Astrocyte of the spinal cord (primary cell): Measurements from ENCODE around the gene ARNT2.

Experiments used
- DNase-seq: peaks from one replicate; pipeline ENCODE4 v3.0.0; 2011; ENCODE audit warnings: low read depth, low spot score
- H3K4me3 ChIP-seq: 2 replicates; pipeline ENCODE4 v1.5.1; 2011; ENCODE audit warnings: low read depth, mild to moderate bottlenecking, low read length, moderate library complexity
- in situ Hi-C: cut with HindIII; loops from 2 replicates; pipeline ENCODE4 v1.10.0; 2017; ENCODE audit warnings: low sequenced_read_pairs
- TF ChIP-seq, protein P1 (sequence below): IDR thresholded peaks from 2 replicates; pipeline ENCODE4 v1.5.1; 2012; ENCODE audit warnings: low read depth, mild to moderate bottlenecking, low read length, inconsistent platforms

Gene ARNT2

DNA sequence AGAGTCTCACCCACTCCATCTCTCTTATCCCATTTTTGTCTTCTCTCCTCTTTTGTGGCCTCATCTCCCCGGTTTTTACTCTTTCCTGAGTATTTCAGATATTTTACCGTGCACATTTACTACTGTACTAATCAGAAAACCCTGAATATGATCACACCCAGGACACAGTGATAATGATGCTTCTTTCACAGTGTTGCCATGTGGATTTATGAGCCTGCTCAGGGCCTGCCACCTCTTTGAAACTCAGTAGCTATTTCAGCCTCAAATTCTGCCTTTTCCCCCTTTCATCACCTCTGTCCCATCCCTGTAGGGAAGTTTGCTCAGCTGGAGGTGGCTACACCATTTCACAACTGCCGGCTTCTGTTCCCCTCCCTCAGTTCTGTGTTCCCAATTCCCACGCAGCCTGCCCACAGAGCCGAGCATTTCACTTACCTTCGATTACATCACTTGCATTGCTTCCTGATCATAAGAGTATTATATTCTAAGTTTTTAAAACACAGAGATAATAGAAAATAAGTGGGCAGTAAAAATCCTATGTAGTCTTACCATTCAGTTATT, 33.2 kb downstream of the ARNT2 start:
- no peak overlapping the region for H3K4me3 ChIP-seq
- TF ChIP-seq, protein P1, sequence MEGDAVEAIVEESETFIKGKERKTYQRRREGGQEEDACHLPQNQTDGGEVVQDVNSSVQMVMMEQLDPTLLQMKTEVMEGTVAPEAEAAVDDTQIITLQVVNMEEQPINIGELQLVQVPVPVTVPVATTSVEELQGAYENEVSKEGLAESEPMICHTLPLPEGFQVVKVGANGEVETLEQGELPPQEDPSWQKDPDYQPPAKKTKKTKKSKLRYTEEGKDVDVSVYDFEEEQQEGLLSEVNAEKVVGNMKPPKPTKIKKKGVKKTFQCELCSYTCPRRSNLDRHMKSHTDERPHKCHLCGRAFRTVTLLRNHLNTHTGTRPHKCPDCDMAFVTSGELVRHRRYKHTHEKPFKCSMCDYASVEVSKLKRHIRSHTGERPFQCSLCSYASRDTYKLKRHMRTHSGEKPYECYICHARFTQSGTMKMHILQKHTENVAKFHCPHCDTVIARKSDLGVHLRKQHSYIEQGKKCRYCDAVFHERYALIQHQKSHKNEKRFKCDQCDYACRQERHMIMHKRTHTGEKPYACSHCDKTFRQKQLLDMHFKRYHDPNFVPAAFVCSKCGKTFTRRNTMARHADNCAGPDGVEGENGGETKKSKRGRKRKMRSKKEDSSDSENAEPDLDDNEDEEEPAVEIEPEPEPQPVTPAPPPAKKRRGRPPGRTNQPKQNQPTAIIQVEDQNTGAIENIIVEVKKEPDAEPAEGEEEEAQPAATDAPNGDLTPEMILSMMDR = no peak
- in situ Hi-C loops = no loop called here
- DNase-seq = peak; percentile 64

DNA sequence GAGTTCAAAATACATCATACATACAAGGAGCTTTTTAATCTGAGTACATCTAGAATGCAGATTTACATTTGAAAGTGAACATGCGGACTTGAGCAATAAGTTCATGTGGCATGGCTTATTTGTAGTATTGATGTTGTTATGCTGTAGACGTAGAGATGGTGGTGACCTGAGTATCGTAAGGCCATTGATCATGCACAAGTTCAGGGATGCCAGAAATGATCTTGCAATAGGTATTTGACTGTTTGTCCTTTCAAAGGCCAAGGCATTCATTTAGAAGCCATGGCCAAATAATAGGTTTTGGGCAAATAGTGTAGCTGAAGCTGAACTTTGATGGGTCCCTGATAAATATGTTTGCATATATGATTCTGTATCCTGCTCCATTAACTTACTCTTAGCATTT, 35.0 kb downstream of the ARNT2 start:
- DNase-seq = no peak
- TF ChIP-seq, protein P1 = no peak
- in situ Hi-C loops = no loop called here
- no peak overlapping the region for H3K4me3 ChIP-seq

DNA sequence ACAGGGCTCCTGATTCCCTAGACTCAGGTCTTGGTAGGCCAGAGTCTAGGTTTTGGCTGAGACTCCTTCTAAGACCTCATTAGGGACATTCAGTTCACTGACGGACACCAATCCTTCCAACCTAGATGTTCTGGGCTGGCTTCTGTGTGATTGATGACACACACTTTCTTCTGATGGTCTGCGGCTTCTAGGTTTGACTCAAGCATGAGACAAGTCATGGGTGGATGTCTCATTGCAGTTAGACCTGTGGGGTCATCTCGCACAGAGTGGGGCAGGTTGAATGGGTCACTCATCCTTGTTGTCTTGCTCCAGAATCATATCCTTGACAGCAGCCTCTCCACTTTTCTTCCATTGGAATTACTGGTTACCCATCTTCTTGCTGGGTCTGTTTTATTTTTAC, 35.8 kb downstream of the ARNT2 start:
- DNase-seq = no peak
- TF ChIP-seq, protein P1 = no peak
- H3K4me3 ChIP-seq = no peak overlapping the region
- in situ Hi-C loops = no loop called here

DNA sequence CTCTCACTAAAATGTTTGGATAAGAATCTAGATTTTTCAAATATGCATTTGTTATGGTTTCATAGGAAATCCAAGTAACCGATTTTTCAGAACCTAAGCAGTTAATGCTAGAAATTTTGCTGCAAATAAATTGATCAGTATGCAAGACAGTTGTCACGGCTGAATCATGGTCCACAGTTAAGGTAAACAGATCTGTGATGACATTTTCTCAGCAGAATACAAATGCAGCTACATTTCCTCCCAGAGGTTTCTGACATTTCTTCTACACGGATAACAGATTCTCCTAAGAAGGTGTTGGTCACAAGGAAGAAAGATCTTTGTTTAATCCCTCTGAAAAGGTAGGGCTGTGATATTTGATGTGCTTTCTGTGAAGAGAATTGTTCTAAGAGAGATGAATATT, 36.9 kb downstream of the ARNT2 start:
- DNase-seq = no peak
- TF ChIP-seq, protein P1 = no peak
- no peak overlapping the region for H3K4me3 ChIP-seq
- in situ Hi-C loops = no loop called here

DNA sequence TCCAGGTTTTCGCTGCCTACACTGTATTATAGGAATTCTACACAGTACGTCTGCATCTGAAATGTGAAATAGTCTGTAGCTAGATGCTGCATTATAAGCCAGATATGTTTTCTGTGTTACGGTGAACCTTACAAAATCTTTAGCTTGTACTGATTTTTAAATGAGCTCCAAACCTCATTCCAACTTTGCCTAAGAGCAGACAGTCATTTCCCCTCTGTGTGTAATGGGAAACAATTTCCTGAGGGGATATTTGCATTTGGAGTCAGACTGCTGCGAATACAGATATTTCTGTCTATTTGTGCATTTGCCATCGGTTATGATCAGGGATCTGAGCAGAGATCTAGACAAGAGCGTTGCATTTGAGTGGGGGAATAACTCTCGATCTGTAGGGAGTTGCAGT, 37.5 kb downstream of the ARNT2 start:
- H3K4me3 ChIP-seq = no peak overlapping the region
- in situ Hi-C loops = no loop called here
- TF ChIP-seq, protein P1 = no peak
- no peak for DNase-seq

DNA sequence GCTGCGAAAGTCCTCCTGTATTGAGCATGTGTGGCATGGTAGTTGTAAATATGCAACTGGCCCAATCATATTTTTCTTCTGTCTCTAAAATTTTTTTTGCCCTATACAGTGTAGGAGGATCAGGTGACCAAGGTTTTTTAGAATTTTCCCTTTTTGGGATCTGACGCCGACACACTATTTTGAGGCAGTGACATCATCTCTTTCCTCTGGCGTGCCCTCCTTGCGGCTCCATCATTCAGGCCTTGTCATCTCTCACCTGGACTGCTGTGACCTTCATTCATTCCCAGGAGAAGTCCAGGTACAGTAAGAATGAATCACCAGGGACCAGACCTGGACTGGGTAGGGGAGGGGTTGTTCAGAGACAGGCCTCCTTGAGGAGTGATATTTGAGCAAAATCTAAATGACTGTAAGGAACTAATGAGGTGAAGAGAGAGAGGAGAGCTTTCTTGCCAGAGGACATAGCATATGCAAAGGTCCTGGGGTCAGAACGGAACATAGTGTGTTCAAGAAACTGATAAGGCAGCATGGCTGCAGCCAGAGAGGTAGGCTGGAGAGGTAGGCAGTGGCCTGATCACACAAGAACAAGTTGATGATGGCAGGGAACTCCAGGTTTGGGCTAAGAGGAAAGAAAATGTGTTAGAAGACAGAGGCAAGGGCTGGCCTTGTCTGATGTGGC, 38.7 kb downstream of the ARNT2 start:
- TF ChIP-seq, protein P1 = no peak
- in situ Hi-C loops = no loop called here

More for the DNA sequence above, 38.7 kb downstream of the ARNT2 start:
- no peak overlapping the region for H3K4me3 ChIP-seq
- DNase-seq = no peak
